HG03097 (cell line): Measurements from ENCODE around the gene COLEC12.

Source experiments
- ATAC-seq: cut with Tn5 transposase; IDR thresholded peaks from one replicate; pipeline ENCODE4 v1.9.1; 2021; ENCODE audit not compliant: unreplicated experiment, low FRiP score

COLEC12 gene

DNA sequence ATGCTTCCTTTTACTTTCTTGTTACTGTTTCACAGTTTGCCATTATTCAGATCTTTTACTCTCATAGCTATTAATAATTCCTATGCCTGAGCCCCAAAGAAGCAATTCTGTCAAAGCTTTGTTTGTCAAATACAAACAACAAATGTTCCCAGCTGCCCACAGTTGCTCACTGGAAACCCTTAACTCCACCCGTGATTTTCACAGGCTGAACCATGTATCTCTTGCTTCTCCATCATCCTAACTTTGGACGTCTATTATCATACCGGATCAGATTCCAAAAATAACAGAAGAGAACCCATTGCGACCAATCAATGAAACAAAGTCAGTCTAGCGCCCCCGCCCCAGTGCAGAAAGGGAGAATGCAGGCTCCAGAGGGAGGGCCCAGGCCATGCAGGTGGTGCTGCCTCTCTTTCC is 24.2 kb downstream of the COLEC12 start:
- ATAC-seq = no peak

DNA sequence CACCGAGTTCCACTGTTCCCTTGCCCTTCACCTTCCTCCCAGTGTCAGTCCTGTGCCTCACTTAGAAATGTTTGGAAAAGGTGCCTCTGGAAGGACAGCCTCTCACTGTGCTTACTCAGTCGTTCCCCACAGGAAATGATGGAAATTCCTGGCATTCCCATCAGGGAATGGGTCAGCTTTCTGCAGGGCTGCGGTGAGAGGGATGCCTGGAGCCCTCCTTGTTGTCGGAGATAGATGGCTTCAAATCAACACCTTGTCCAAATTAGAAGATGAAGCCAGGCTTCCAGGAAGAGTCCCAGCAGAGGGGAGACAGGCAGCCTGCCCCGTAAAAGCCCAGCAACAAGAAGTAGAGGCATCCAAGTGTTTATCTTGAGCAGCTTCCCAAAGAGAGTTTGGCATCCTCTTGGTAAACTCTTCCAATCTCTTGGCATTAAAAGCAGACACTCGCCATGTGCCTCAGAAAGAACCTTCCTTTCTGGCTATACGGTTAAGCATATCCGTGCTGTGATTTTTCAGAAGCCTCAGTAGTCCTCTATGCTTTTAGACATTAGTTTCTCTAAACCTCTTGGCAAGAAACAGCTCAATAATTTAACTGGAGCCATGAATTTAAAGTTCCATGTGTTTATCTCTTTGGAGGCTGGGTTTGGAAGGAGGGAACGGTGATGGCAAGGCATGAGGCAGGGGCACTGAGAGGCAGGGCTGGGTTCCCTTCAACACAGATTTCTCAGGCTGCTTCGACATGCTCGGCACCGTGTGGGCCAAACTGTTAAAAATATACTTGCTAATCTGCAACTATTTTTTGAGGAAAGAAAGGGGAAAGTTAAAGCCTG is 25.1 kb downstream of the COLEC12 start:
- no peak for ATAC-seq

DNA sequence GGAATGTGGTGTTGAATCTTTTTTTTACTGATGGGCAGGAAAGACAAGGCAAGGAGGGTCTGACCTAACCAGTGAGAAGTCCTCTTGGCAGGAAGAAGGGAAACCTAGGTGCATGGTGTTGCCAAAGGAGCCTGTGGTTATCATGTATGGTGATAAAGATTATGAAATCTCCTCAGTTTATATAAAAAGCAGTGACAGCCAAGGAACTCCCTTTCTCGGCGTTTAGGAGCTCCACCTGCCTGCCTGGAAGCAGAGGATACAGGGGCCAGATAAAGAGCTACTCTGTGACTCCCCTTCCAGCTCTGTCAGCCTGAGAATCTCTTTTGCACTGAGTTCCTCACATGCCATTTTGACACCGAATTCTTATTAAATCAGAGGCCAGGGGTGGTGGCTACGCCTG is 26.1 kb downstream of the COLEC12 start:
- ATAC-seq = no peak

DNA sequence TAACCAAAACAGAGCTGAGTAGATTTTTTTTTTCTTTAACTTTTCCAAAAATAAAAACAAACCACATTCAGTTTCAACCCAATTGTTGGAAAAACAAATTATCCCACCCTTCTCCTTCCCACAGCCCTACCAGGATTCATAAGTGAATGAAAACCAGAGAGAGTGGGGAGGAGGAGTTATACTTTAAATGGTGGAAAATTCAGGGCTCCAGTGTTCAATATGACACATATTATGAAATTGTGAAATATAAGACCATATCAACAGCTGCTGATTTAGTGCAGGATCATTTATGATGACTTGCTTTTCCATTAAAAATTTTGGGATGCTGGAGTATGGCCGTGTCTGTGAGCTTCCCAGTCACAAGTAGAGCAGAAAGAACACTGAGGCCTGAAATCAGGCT is 26.7 kb downstream of the COLEC12 start:
- no peak for ATAC-seq

DNA sequence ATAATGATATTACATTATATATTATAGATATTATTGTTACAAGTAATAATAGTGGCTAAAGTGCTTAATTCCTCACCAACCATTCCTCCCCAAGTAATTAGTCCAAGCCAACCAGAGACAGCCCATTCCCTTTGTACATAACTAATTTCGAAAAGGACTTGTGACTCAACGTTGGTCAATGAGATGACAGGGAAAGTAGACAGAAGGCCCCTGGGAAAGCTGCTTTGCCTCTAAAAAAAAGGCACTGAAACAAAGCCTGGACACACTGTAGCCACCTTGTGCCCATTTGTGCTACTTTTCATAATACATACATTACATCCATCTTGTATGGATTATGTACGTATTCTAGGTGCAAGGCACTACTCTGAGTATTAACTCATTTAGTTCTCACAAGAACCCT is 28.8 kb downstream of the COLEC12 start:
- no peak for ATAC-seq

DNA sequence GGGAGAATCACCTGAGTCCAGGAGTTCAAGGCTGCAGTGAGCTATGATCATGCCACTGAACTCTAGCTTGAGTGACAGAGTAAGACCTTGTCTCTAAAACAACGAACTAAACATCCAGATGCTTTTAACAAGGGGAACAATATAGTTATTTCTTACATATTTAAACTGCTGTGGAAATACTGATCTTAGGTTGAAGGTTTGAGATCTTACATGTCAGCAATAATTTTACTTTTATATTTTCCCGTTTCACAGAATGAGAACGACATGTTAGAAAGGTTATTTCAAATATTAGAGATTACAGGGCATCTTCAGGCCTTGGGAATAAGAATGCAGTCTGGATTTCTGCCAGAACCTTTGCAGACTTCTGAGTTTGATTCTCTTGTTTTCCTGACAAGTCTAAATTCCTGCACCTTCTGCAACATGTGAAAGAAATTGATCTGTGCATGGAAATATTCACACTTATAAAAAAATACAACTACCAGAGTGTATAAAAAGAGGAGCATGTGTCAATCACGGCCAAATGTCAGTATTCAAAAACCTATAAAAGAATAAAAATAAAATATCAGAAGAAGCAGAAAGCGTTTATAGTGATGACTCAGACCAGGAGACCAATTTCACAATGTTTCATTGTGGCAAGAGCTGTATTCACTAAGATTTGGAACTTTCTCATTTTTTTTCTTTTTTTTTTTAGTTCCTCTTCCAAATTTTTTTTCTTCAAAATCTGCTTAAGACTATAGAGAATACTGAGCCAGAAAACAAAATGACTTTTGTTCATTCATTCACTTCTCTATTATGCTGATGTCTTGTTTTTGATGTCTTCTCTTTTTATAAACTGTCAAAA is 29.6 kb downstream of the COLEC12 start:
- no peak for ATAC-seq

DNA sequence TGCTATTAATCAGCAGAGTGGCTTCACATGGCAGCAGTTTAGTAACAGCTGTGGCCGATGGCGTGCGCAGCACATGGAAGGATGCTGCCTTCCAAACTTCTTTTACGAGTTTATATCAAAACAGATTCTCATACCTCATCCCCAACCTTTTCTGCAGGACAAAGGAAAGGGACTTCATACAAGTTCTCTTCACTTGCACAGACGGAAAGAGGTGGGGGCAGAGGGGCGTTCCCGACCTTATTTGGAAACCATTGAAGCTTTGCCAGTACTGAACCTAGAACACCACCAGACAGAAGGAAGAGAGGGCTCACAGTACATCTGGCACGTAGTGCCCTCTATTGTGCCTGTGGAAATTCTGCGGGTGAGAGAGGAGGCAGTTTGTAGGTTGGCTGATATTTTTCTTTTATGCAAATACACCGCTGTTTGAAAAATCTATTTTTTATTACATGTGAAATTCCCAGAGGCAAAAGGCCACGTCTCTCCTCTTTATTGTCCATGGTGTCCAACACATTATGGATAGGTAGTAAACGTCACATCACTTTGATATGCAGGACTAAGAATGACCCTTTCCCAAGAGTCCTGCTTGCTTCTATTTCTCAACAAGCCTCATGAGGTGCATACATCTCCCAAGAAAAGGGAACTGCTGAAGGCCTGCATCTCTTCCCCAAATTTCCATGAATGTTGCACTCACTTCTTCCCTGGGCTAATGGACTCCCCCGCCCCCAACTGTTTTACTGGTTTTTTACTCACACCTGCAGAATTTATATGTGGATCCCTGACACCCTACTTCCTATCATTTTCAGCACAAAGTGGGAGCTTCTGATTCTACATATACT is 31.3 kb downstream of the COLEC12 start:
- ATAC-seq = no peak

DNA sequence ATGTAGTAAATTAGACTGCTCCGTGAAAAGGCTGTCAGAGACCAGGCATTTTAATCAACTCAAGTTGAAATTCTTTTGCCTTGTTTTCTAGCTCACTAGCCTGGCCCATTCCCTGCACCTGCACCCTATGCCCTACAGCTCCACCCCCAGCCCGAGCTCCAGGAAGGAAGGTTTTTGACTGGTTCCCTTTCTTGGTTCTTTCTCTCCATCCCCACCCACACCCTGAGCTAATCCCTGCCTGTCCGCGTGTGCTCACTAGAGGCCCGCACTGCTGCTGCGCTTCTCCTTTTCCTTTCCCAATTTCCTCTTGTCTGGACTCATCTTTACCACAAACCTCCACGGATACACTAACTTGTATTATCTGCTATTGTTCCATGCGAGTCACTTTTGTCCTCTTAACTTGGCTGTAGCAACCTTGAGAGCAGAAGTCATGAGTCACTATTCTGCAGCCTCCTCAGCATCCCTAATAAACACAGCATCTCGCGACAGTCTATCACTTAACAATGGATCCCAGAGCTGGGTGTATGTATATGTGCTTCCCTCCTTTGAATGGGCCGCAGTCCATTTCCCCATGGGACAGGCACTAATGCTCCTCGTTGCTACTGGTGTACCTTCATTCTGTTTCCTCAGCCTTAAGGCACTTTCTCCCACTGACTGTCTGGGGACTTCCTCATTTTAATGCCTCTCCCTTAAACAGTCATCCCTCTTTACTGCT is 36.5 kb downstream of the COLEC12 start:
- ATAC-seq = no peak

DNA sequence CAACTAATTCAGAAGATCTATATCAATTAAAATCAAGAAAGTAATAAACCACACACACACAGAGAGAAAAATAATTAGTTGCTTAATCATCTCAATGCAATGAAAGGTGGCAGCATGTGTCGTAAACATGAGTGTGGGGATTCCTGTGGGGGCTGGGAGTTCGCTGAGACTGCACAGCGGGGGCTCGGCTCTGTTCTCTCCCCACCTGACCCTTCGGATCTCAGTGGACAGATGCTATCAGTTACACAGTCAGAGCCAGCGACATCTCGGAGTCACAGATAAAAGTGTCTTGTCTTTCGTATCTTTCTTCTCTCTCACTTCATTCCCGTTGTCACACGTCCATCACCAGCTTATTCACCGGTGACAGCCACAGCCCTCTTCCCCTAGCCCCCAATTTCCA is 37.1 kb downstream of the COLEC12 start:
- no peak for ATAC-seq

DNA sequence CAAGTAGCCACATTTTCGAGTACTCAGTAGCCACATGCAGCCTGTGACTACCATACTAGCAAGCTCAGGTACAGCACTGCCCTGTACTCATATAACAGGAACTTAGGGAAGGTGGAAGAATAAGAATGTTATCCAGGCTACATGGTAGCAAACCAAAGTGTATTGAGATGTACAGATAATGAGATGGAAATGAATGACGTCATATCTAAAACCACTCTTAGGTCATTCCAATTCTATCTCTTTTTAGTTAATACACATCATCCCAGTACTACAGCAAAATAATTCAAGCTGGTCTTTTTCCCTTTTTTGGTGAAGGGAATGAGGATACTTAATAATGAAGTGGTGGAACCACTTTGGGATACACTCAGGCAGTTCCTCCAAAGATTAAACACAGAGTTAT is 38.7 kb downstream of the COLEC12 start:
- ATAC-seq = no peak

DNA sequence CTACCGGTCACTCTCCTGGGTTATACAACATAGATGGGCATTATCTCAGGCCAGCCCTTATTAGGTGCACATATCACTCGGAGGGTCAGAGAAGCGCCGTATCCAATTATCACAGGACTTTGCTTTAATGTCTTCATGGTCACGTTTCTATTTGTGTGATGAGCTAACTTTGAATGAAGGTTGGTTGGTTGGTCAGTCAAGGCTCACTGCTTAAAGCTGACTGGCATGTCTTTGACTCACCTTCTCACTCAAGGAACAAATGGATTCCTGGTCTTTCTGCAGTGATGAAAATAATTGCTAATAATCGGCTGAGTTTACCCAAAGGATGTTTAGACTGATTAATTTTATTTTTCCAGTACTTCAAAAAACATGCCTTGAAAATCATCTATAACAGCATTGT is 39.7 kb downstream of the COLEC12 start:
- no peak for ATAC-seq

DNA sequence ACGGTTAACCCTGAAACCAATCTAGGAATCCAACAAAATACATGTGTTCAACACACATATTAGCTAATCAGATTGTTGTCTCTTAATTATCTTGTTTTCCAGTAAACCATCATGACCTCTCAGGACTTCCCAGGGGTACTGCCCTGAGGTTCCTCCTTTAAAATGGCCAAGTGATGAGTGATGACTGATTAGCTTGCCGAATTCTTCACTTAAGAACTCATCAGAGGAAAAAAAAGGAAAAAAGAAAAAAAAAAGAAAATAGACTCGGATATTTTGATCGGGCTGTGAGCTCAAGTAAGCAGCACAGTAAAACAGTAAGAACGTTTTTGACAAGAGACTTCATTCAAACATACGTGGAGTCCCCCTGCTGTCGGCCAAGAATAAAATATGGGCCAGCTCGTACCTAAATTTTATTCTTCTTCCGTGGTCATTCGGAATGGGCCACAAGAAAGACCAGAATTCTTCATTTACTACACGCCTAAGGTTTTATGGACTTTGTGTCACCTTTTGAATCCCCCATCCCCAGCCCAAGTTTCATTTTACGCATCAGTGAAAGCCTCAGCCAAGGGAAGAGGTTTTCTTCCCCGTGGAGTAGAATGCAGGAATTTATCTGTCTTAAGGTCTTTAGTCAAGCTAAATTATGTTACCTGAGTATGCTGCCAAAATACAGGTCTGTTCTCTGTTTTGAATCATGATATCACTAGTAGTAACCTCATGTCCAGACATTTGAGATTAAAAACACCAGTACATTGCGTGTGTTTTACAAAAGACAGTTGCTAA is 40.5 kb downstream of the COLEC12 start:
- no peak for ATAC-seq

DNA sequence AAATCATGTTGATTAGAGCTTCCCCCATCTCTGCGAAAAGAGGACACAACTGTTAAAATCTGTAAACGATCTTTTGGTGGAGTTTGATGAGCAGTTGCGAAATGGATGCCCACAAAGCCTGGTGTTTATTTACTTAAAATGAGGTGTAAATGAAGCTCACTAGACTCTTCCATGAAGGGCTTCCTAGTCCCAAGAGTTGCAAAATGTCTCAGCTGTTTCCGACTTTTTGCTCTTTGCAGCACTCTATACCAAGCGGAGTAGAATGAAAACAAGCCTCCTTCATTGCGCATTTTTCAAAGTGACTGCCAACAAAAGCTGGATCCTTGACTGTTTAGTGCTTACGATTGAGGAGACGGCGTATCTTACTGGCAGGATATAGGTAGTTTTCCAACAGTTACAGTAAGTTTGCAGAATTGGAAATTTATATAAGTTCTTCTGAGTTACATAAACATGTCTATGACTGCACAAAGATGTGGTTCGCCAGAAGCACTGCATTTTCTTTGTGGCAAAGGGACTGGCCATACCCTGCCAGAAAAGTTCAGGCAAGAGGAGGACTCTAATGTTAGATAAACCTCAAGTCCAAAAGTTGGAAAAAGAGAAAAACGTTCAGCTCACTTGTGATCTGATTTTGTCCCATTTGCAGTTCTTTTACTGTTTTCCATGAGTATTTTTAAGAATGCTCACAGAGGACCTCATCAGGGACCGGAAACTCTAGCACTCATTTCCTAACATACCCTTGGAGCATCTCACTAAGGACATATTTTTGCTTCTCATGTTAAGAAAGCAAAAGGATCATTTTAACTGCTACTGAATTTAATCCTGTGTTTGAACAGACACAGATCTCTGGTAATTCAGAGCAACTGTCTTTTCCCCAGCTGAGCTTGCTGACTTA is 42.7 kb downstream of the COLEC12 start:
- ATAC-seq = no peak

DNA sequence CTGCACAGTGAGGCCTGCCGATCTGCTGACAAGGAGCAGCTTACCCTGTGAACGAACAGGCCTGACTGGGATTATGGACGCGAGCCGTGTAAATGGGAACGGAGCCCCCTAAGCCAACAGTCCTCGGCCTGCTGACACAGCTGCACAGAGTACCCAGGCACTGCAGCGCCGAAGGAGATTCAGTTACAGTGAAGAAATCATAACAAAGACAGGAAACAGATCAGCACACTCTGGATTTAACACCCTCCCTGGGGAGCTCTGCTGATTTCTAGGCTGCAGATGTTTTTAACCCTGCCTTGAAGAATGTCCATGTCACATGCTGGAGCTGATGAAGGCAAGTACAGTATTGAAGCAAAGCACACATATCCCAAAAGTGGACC is 43.4 kb downstream of the COLEC12 start:
- no peak for ATAC-seq

DNA sequence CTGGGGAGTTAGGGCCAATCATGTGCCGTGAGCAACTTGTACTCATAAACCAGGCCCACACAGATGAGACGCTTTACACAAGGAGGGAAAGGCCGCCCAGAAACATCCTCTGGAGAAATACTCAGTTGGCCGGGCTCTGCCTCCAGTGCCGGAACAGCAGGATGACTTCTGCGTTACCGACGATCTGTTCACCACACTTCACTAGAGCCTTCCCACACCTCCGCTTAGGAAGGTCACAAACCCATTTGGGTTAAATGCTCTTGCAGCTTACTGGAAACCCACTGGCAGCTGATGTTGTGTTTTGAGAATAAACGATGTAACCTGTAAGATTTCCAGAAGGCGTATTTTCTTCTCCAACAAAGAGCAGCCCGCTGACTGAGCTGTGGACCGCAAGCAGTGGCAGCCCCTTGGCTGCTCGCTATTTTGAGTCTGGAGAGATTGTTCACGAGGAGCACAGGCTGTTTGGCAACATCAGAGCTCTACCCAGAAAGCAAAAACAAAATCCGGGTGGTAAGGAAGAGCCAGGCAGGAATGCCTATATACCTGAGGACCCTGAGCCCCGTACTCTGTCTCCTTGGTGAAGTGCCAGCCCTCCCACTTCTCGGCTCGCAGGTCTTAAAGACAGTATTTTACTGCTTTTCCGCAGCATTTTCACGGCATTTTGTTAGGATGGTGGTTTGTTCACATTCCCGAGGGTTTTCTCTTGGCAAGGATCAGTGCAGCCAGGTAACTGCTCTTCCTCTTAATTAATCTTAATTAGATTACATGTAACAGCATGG is 44.0 kb downstream of the COLEC12 start:
- ATAC-seq = no peak

DNA sequence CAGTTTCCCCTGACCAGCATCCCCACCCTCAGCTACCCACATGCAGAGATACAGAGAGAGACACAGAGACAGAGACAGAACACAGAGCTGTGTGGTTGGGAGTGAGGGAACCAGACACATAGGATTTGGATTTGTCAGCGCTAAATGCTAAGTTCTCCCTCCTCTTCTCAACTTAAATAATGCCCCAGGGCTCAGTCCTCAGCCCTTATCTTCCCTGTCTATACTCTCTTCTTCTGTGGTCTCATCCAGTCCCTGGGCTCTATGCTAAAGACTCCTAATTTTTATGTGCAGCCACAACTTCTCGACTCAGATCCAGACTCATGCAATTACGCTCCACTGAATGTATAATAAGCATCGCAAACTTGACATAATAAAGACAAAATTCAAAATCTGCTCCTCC is 47.1 kb downstream of the COLEC12 start:
- ATAC-seq = no peak

DNA sequence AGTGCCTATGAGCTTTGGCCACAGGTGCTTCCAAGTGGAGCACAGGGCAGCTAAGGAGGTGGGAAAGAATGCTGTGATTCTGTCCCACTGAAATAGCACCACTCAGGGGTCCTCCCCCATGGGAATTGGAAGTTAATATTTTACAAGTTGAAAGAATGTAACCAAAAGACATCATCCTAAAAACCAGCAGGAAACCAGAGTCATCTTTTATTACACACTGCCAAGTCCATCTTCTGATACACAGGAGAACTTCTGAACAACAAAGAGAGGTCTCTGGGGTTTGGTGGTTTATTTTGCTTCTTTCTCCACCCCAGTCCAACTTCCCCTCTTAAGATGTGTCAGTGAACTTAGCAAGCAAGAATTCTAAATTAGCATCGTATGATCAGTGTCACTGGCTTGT is 47.7 kb downstream of the COLEC12 start:
- ATAC-seq = no peak

DNA sequence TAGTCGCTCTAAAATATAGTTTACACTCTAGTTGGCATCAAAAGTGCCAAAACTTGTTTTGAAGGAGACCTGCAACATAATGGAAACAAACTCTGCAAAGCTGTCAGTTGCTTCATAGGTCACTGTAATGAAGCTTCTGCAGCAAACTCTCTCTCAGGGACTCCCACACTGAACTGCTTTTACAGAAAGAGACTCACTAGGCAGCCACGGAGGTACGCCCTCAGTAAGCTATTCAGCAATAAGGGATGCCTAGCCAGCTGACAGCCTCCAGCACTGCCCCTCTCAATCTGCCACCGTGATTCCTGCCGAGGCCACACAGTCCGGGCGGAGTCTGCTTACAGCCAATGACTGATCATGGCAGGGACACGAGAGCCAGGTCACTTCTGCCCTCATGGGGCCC is 51.1 kb downstream of the COLEC12 start:
- no peak for ATAC-seq
